HL-60 (cell line): ENCODE measurements around the gene DDR2.

Experiments
- DNase-seq, 2 experiments: peaks; one replicate each; pipeline ENCODE4 v3.0.0-alpha.2; 2010 to 2020; ENCODE audit warnings: low read depth in 1 of 2, low spot score in 1 of 2
- H3K27ac ChIP-seq: fragments of 250-450 bp; sonication (Bioruptor Pico); replicated peaks from 2 replicates; pipeline ENCODE4 v1.5.1; 2020; ENCODE audit warnings: mild to moderate bottlenecking, moderate library complexity
- H3K27me3 ChIP-seq: fragments of 250-450 bp; sonication (Bioruptor Pico); 2 replicates; pipeline ENCODE4 v1.5.1; 2021; ENCODE audit warnings: mild to moderate bottlenecking, moderate library complexity; ENCODE audit not compliant: insufficient read depth, poor library complexity, severe bottlenecking
- H3K4me3 ChIP-seq: replicated peaks from 2 replicates; pipeline ENCODE4 v1.5.1; 2011; ENCODE audit warnings: mild to moderate bottlenecking, control low read depth, low read length; ENCODE audit not compliant: insufficient read depth
- CTCF ChIP-seq: IDR thresholded peaks from one replicate; pipeline ENCODE4 v1.5.1; 2011; ENCODE audit warnings: low read length, control low read depth, inconsistent platforms; ENCODE audit not compliant: insufficient read depth
- GABPA ChIP-seq: IDR thresholded peaks from 2 replicates; pipeline ENCODE4 v1.6.1; 2012; ENCODE audit warnings: low read depth
- POLR2AphosphoS5 ChIP-seq: IDR thresholded peaks from 2 replicates; pipeline ENCODE4 v1.6.1; 2012; ENCODE audit warnings: low read depth
- REST ChIP-seq: IDR thresholded peaks from 2 replicates; pipeline ENCODE4 v1.6.1; 2012; ENCODE audit warnings: low read depth; ENCODE audit not compliant: insufficient replicate concordance
- SPI1 ChIP-seq: IDR thresholded peaks from 2 replicates; pipeline ENCODE4 v1.6.1; 2012; ENCODE audit warnings: low read depth, mild to moderate bottlenecking, borderline replicate concordance

Gene DDR2

GRCh38 chr1:162688931-162689330 lies 56.7 kb downstream of the DDR2 start:
- no peak overlapping the region for H3K27ac ChIP-seq
- no peak for DNase-seq
- H3K27me3 ChIP-seq: no peaks in the 10 kb centered on the region
- no peak overlapping the region for H3K4me3 ChIP-seq
- TF ChIP-seq POLR2AphosphoS5 (no peak), SPI1 (no peak), CTCF (no peak), REST (no peak), GABPA (no peak)

GRCh38 chr1:162689745-162690671 lies 57.7 kb downstream of the DDR2 start:
- Histone ChIP-seq H3K27me3 (no peaks in the 10 kb centered on the region), H3K4me3 (no peak overlapping the region), H3K27ac (no peak overlapping the region)
- no peak for TF ChIP-seq REST
- TF ChIP-seq GABPA: no peak
- TF ChIP-seq POLR2AphosphoS5: no peak
- TF ChIP-seq SPI1: no peak
- TF ChIP-seq CTCF: no peak
- DNase-seq: no peak

- no peak for DNase-seq
- Histone ChIP-seq H3K27ac (no peak overlapping the region), H3K27me3 (no peaks in the 10 kb centered on the region), H3K4me3 (no peak overlapping the region)
- TF ChIP-seq GABPA (no peak), POLR2AphosphoS5 (no peak), SPI1 (no peak), REST (no peak), CTCF (no peak)
Observed at GRCh38 chr1:162690672-162691434, 58.6 kb downstream of the DDR2 start.
